NCI-H526 treated with DMSO at 0.1 percent for 48 hours (cell line): Measurements from ENCODE around the gene LAMP5.

Source experiments
- DNase-seq: peaks from one replicate; lab custom pipeline; 2025; lab: John Stamatoyannopoulos, UW

Gene LAMP5

GRCh38 chr20:9514461-9515213 lies at the start of gene LAMP5:
Gene LAMP5, plus strand, starts transcription at chr20:9514590. Its CDS starts 263 bp downstream, at chr20:9514853.
- DNase-seq = peak; percentile 69

GRCh38 chr20:9467995-9468394 lies 46.4 kb upstream of the LAMP5 start:
- DNase-seq = no peak

GRCh38 chr20:9474835-9475415 lies 39.5 kb upstream of the LAMP5 start:
- DNase-seq = no peak

GRCh38 chr20:9475456-9475855 lies 38.9 kb upstream of the LAMP5 start:
- no peak for DNase-seq

GRCh38 chr20:9476174-9476573 lies 38.2 kb upstream of the LAMP5 start:
- DNase-seq = no peak

- DNase-seq = no peak
Measured at GRCh38 chr20:9476637-9477036, 37.8 kb upstream of the LAMP5 start.

GRCh38 chr20:9478771-9479170 lies 35.6 kb upstream of the LAMP5 start:
- no peak for DNase-seq

- DNase-seq = no peak
Measured at GRCh38 chr20:9480066-9480465, 34.3 kb upstream of the LAMP5 start.

- DNase-seq = no peak
Measured at GRCh38 chr20:9482180-9482579, 32.2 kb upstream of the LAMP5 start.

GRCh38 chr20:9483131-9483530 lies 31.3 kb upstream of the LAMP5 start:
- no peak for DNase-seq

- no peak for DNase-seq
Measured at GRCh38 chr20:9485614-9486340, 28.6 kb upstream of the LAMP5 start.

GRCh38 chr20:9487231-9487630 lies 27.2 kb upstream of the LAMP5 start:
- no peak for DNase-seq

- DNase-seq = no peak
Measured at GRCh38 chr20:9488063-9488462, 26.3 kb upstream of the LAMP5 start.

GRCh38 chr20:9490161-9490560 lies 24.2 kb upstream of the LAMP5 start:
- no peak for DNase-seq

GRCh38 chr20:9490631-9491030 lies 23.8 kb upstream of the LAMP5 start:
- no peak for DNase-seq

GRCh38 chr20:9491324-9491723 lies 23.1 kb upstream of the LAMP5 start:
- no peak for DNase-seq

GRCh38 chr20:9492067-9492466 lies 22.3 kb upstream of the LAMP5 start:
- DNase-seq = no peak

- DNase-seq = no peak
Measured at GRCh38 chr20:9493803-9494202, 20.6 kb upstream of the LAMP5 start.

- DNase-seq = no peak
Measured at GRCh38 chr20:9495701-9496100, 18.7 kb upstream of the LAMP5 start.

GRCh38 chr20:9496155-9496554 lies 18.2 kb upstream of the LAMP5 start:
- DNase-seq = no peak

GRCh38 chr20:9498322-9498721 lies 16.1 kb upstream of the LAMP5 start:
- no peak for DNase-seq

- no peak for DNase-seq
Measured at GRCh38 chr20:9499126-9499899, 15.1 kb upstream of the LAMP5 start.
